ENCODE measurements around the gene PRAMEF17.
"Not testable (repeated sequence)": the region's sequence is repeated elsewhere in the genome, so short reads cannot be mapped to it uniquely, and the experiment has no call there.

The PRAMEF17 gene

GRCh38 chr1:13389332-13389731 lies at the start of gene PRAMEF17:
Gene PRAMEF17, plus strand, starts transcription at chr1:13389632. Its CDS starts 26 bp downstream, at chr1:13389658.
- intact Hi-C loops (cut with DNase I); DNase-seq: not testable (repeated sequence)

GRCh38 chr1:13342496-13342895 lies 46.9 kb upstream of the PRAMEF17 start:
- intact Hi-C loops (cut with DNase I) = not testable (repeated sequence)
- peak in 1 of 10 donors; percentile 37 for DNase-seq

- DNase-seq; intact Hi-C loops (cut with DNase I): not testable (repeated sequence)
Observed at GRCh38 chr1:13347034-13347433, 42.4 kb upstream of the PRAMEF17 start, which contains the start of gene PRAMEF14. Gene PRAMEF14, minus strand, starts transcription at chr1:13347134. Its CDS starts 1,820 bp downstream, at chr1:13345314.

GRCh38 chr1:13353476-13353875 lies 36.0 kb upstream of the PRAMEF17 start:
- DNase-seq; intact Hi-C loops (cut with DNase I): not testable (repeated sequence)

GRCh38 chr1:13354475-13354874 lies 35.0 kb upstream of the PRAMEF17 start:
- intact Hi-C loops (cut with DNase I); DNase-seq: not testable (repeated sequence)

GRCh38 chr1:13356774-13357173 lies 32.7 kb upstream of the PRAMEF17 start:
- peak in 1 of 10 donors; percentile 23 for DNase-seq
- intact Hi-C loops (cut with DNase I) = not testable (repeated sequence)

- intact Hi-C loops (cut with DNase I); DNase-seq: not testable (repeated sequence)
Observed at GRCh38 chr1:13362364-13362763, 27.1 kb upstream of the PRAMEF17 start.

GRCh38 chr1:13364928-13365327 lies 24.5 kb upstream of the PRAMEF17 start:
- DNase-seq; intact Hi-C loops (cut with DNase I): not testable (repeated sequence)

- DNase-seq; intact Hi-C loops (cut with DNase I): not testable (repeated sequence)
Observed at GRCh38 chr1:13366536-13366935, 22.9 kb upstream of the PRAMEF17 start.

GRCh38 chr1:13368544-13368943 lies 20.9 kb upstream of the PRAMEF17 start:
- peak in 2 of 10 donors; percentile 26 to 41 for DNase-seq
- intact Hi-C loops (cut with DNase I) = not testable (repeated sequence)

- DNase-seq; intact Hi-C loops (cut with DNase I): not testable (repeated sequence)
Observed at GRCh38 chr1:13378983-13379382, 10.4 kb upstream of the PRAMEF17 start.

- intact Hi-C loops (cut with DNase I); DNase-seq: not testable (repeated sequence)
Observed at GRCh38 chr1:13380380-13380779, 9.1 kb upstream of the PRAMEF17 start.

- intact Hi-C loops (cut with DNase I); DNase-seq: not testable (repeated sequence)
Observed at GRCh38 chr1:13393004-13393403, 3.6 kb downstream of the PRAMEF17 start.

GRCh38 chr1:13394761-13395160 lies 5.3 kb downstream of the PRAMEF17 start:
- intact Hi-C loops (cut with DNase I); DNase-seq: not testable (repeated sequence)

- DNase-seq; intact Hi-C loops (cut with DNase I): not testable (repeated sequence)
Observed at GRCh38 chr1:13395311-13395710, 5.9 kb downstream of the PRAMEF17 start.

- intact Hi-C loops (cut with DNase I) = no loop called here
- DNase-seq = no peak
Observed at GRCh38 chr1:13407811-13408210, 18.4 kb downstream of the PRAMEF17 start.

GRCh38 chr1:13410150-13410549 lies 20.7 kb downstream of the PRAMEF17 start, which contains the start of gene PRAMEF20:
Gene PRAMEF20, plus strand, starts transcription at chr1:13410450. Its CDS starts 5,905 bp downstream, at chr1:13416355.
- DNase-seq; intact Hi-C loops (cut with DNase I): not testable (repeated sequence)

- peak in 1 of 10 donors; percentile 38 for DNase-seq
- intact Hi-C loops (cut with DNase I) = no loop called here
Observed at GRCh38 chr1:13430495-13430894, 41.1 kb downstream of the PRAMEF17 start.

GRCh38 chr1:13432251-13432650 lies 42.8 kb downstream of the PRAMEF17 start:
- peak in 1 of 10 donors; percentile 10 for DNase-seq
- intact Hi-C loops (cut with DNase I) = no loop called here

- intact Hi-C loops (cut with DNase I) = not testable (repeated sequence)
- DNase-seq = peak in 1 of 10 donors; percentile 82
Observed at GRCh38 chr1:13433694-13434358, 44.4 kb downstream of the PRAMEF17 start.

GRCh38 chr1:13435458-13435857 lies 46.0 kb downstream of the PRAMEF17 start:
- intact Hi-C loops (cut with DNase I) = no loop called here

More at GRCh38 chr1:13435458-13435857, 46.0 kb downstream of the PRAMEF17 start:
- peak in 1 of 10 donors; percentile 46 for DNase-seq
